BE2C (cell line): ENCODE data around the gene NAT10.

Experiments
- DNase-seq: peaks from one replicate; pipeline ENCODE4 v3.0.0-alpha.2; 2020
- H3K27me3 ChIP-seq: fragments of 250-450 bp; sonication (Bioruptor Pico); 2 replicates; pipeline ENCODE4 v1.5.1; 2020; ENCODE audit warnings: mild to moderate bottlenecking
- H3K36me3 ChIP-seq: fragments of 250-450 bp; sonication (Bioruptor Pico); 2 replicates; pipeline ENCODE4 v1.5.1; 2020; ENCODE audit warnings: mild to moderate bottlenecking
- H3K4me1 ChIP-seq: fragments of 250-450 bp; sonication (Bioruptor Pico); 2 replicates; pipeline ENCODE4 v1.5.1; 2020
- H3K4me3 ChIP-seq: 2 replicates; pipeline ENCODE4 v1.5.1; 2011; ENCODE audit warnings: low read depth, low read length
- H3K9me3 ChIP-seq: fragments of 250-450 bp; sonication (Bioruptor Pico); 2 replicates; pipeline ENCODE4 v1.5.1; 2020
- CTCF ChIP-seq: IDR thresholded peaks from 2 replicates; pipeline ENCODE4 v1.5.1; 2012; ENCODE audit warnings: mild to moderate bottlenecking, low read depth, low read length

Gene NAT10

GRCh38 chr11:34181856-34182405, 76.5 kb downstream of the NAT10 start:
- no peak for DNase-seq
- Histone ChIP-seq H3K36me3 (no peaks in the 10 kb centered on the region), H3K27me3 (no peaks in the 10 kb centered on the region), H3K9me3 (no peaks in the 10 kb centered on the region), H3K4me1 (no peaks in the 10 kb centered on the region), H3K4me3 (no peak overlapping the region)
- no peak for TF ChIP-seq CTCF

- no peaks in the 10 kb centered on the region for H3K4me1 ChIP-seq
- H3K4me3 ChIP-seq: no peak overlapping the region
- no peak for TF ChIP-seq CTCF
- no peaks in the 10 kb centered on the region for H3K36me3 ChIP-seq
- DNase-seq: no peak
- no peaks in the 10 kb centered on the region for H3K9me3 ChIP-seq
- H3K27me3 ChIP-seq: no peaks in the 10 kb centered on the region
Observed at GRCh38 chr11:34182425-34182824, 77.0 kb downstream of the NAT10 start.

GRCh38 chr11:34182921-34183685, 77.7 kb downstream of the NAT10 start:
- Histone ChIP-seq H3K4me1 (no peaks in the 10 kb centered on the region), H3K9me3 (no peaks in the 10 kb centered on the region), H3K27me3 (no peaks in the 10 kb centered on the region), H3K4me3 (no peak overlapping the region), H3K36me3 (no peaks in the 10 kb centered on the region)
- no peak for TF ChIP-seq CTCF
- no peak for DNase-seq

- Histone ChIP-seq H3K4me1 (no peaks in the 10 kb centered on the region), H3K27me3 (no peaks in the 10 kb centered on the region), H3K4me3 (no peak overlapping the region), H3K36me3 (no peaks in the 10 kb centered on the region), H3K9me3 (no peaks in the 10 kb centered on the region)
- no peak for DNase-seq
- no peak for TF ChIP-seq CTCF
Observed at GRCh38 chr11:34183848-34184391, 78.5 kb downstream of the NAT10 start.

GRCh38 chr11:34184505-34185015, 79.1 kb downstream of the NAT10 start:
- no peaks in the 10 kb centered on the region for H3K27me3 ChIP-seq
- no peak for DNase-seq
- no peak for TF ChIP-seq CTCF
- no peak overlapping the region for H3K4me3 ChIP-seq
- no peaks in the 10 kb centered on the region for H3K36me3 ChIP-seq
- H3K4me1 ChIP-seq: no peaks in the 10 kb centered on the region
- no peaks in the 10 kb centered on the region for H3K9me3 ChIP-seq
